Keratinocyte (primary cell): ENCODE measurements around the gene ZP4. TPM values are rescaled to one million over a fixed set of nuclear protein-coding genes. Genes with fewer than 3 reads are reported as not detected.

Source experiments
- DNase-seq: peaks from one replicate; pipeline ENCODE4 v3.0.0-alpha.2; 2011; ENCODE audit warnings: low read depth, missing footprints, low spot score
- FAIRE-seq: peaks from 2 replicates; lab custom pipeline; 2011; peaks lifted over from hg19 to GRCh38; lab: Jason Lieb, UNC
- H2AFZ ChIP-seq: 2 replicates; pipeline ENCODE4 v1.6.0; 2012; ENCODE audit warnings: low read length, control low read depth, inconsistent platforms; ENCODE audit not compliant: control insufficient read depth
- H3K27ac ChIP-seq: 2 replicates; pipeline ENCODE4 v1.5.1; 2011; ENCODE audit warnings: low read length; ENCODE audit not compliant: control insufficient read depth, insufficient read depth
- H3K27me3 ChIP-seq: 3 replicates; pipeline ENCODE4 v1.6.0; 2011; ENCODE audit warnings: low read length; ENCODE audit not compliant: control insufficient read depth, insufficient read depth; ENCODE audit errors: extremely low read depth
- H3K36me3 ChIP-seq, 2 experiments: 2 replicates in 1 of 2; 3 replicates in 1 of 2; pipeline ENCODE4 v1.5.1; 2011; ENCODE audit warnings: low read length in 2 of 2, mild to moderate bottlenecking in 1 of 2; ENCODE audit not compliant: control insufficient read depth in 2 of 2, insufficient read depth in 2 of 2; ENCODE audit errors: extremely low read depth in 1 of 2
- H3K4me1 ChIP-seq: 3 replicates; pipeline ENCODE4 v1.5.1; 2011; ENCODE audit warnings: low read length; ENCODE audit not compliant: control insufficient read depth, insufficient read depth; ENCODE audit errors: extremely low read depth
- H3K4me2 ChIP-seq: 3 replicates; pipeline ENCODE4 v1.6.0; 2011; ENCODE audit warnings: low read depth, low read length; ENCODE audit not compliant: control insufficient read depth, insufficient read depth; ENCODE audit errors: extremely low read depth
- H3K4me3 ChIP-seq, 3 experiments: fragments of 200-600 bp in 1 of 3; sonication (generic) in 1 of 3; 2 replicates in 2 of 3; 3 replicates in 1 of 3; pipeline ENCODE4 v1.5.1; 2011 to 2016; ENCODE audit warnings: low read length in 3 of 3, mild to moderate bottlenecking in 3 of 3, control low read depth in 2 of 3, inconsistent platforms in 1 of 3, low read depth in 1 of 3, mixed read lengths in 1 of 3, mixed run types in 1 of 3, moderate library complexity in 1 of 3; ENCODE audit not compliant: control insufficient read depth in 2 of 3, insufficient read depth in 2 of 3; ENCODE audit errors: extremely low read depth in 1 of 3
- H3K79me2 ChIP-seq: 2 replicates; pipeline ENCODE4 v1.6.0; 2012; ENCODE audit warnings: low read length; ENCODE audit not compliant: control insufficient read depth, insufficient read depth
- H3K9ac ChIP-seq: 3 replicates; pipeline ENCODE4 v1.6.0; 2011; ENCODE audit warnings: low read length; ENCODE audit not compliant: control insufficient read depth, insufficient read depth; ENCODE audit errors: extremely low read depth
- H3K9me1 ChIP-seq: 3 replicates; pipeline ENCODE4 v1.6.0; 2011; ENCODE audit warnings: low read length; ENCODE audit not compliant: control insufficient read depth, insufficient read depth; ENCODE audit errors: extremely low read depth
- H3K9me3 ChIP-seq: 2 replicates; pipeline ENCODE4 v1.5.1; 2012; ENCODE audit warnings: low read depth, low read length; ENCODE audit not compliant: control insufficient read depth
- H4K20me1 ChIP-seq: 3 replicates; pipeline ENCODE4 v1.6.0; 2011; ENCODE audit warnings: low read length; ENCODE audit not compliant: control insufficient read depth, insufficient read depth; ENCODE audit errors: extremely low read depth
- CTCF ChIP-seq, 3 experiments: IDR thresholded peaks in 1 of 3; conservative IDR thresholded peaks in 1 of 3; optimal IDR thresholded peaks in 1 of 3; 2 replicates in 2 of 3; 3 replicates in 1 of 3; pipeline versions ENCODE3 to v1.5.1; 2011; ENCODE audit warnings: low read length in 3 of 3, mild to moderate bottlenecking in 3 of 3, moderate library complexity in 2 of 3, control low read depth in 1 of 3, inconsistent platforms in 1 of 3; ENCODE audit not compliant: insufficient read depth in 2 of 3; ENCODE audit errors: extremely low read depth in 1 of 3
- EZH2 ChIP-seq: IDR thresholded peaks from one replicate; pipeline ENCODE4 v1.6.1; 2012; ENCODE audit warnings: inconsistent platforms, mild to moderate bottlenecking, low read length, moderate library complexity
- dilution Hi-C: fragments of 300-500 bp; cut with MboI; formaldehyde crosslinking; loops from one replicate; pipeline ENCODE4 v1.7.0; 2020; ENCODE audit warnings: low sequenced_read_pairs; ENCODE audit not compliant: extremely low pct_ligation_motif_present
- polyA plus RNA-seq, 5 experiments: library from polyadenylated mRNA; depleted of rRNA in 3 of 5; stranded (reverse) in 3 of 5; stranded (forward) in 1 of 5; unstranded in 1 of 5; fragments of >200 nt; gene quantifications; 1 replicate in 1 of 5; 2 replicates in 3 of 5; 3 replicates in 1 of 5; pipeline versions ENCODE4 v1.2.1 to v1.2.3, GENCODE V29; 2011 to 2012; ENCODE audit warnings: missing spikeins in 2 of 5, low read depth in 1 of 5, low replicate concordance in 1 of 5

Gene ZP4
- polyA plus RNA-seq, 1 donor (not counting 4 experiments of a cell fraction or from before 2014, with no cell fraction given), result 0.31 TPM

DNA sequence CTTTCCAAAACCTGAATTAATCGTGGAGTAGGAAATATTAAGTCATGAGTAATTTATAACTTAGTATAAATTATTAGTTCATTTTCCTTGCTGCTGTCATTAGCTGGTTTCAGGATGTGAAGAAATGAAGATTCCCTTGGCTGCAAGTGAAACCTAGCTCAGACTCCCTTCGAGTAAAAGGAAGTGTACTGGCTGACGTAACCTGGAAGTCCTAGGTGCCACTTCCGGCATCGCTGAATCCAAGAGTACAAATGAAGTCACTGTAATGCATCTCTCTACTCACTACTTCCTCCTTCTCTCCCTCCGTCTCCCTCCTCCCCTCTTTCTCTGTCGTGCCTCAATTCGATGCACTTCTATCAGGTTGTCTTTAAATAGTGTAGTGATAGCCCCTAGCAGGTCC, 28.8 kb downstream of the ZP4 start:
- DNase-seq (no peak), FAIRE-seq (no peak)
- H3K27me3 ChIP-seq, result no peaks in the 10 kb centered on the region
- dilution Hi-C loops, result no loop called here
- H3K27ac ChIP-seq, result no peak overlapping the region
- H2AFZ ChIP-seq, result no peak overlapping the region
- H3K9ac ChIP-seq, result no peak overlapping the region
- no peaks in the 10 kb centered on the region for H3K79me2 ChIP-seq
- no peaks in the 10 kb centered on the region for H3K9me1 ChIP-seq
- H4K20me1 ChIP-seq, result no peaks in the 10 kb centered on the region
- H3K4me3 ChIP-seq, result no peak overlapping the region
- no peaks in the 10 kb centered on the region for H3K36me3 ChIP-seq
- no peaks in the 10 kb centered on the region for H3K4me1 ChIP-seq
- no peak for TF ChIP-seq EZH2
- TF ChIP-seq CTCF (optimal IDR thresholded peaks at IDR 0.05 in 1 of 3, IDR thresholded peaks at IDR 0.05 in 1 of 3, conservative IDR thresholded peaks at IDR 0.05 in 1 of 3; ENCODE audit: extremely low read depth in 1 of 3, insufficient read depth in 2 of 3, low read length in 3 of 3), result no peak
- H3K9me3 ChIP-seq, result no peaks in the 10 kb centered on the region
- H3K4me2 ChIP-seq, result no peak overlapping the region

- FAIRE-seq, result no peak
- Histone ChIP-seq H3K36me3 (no peaks in the 10 kb centered on the region), H3K4me2 (no peak overlapping the region), H3K9ac (no peak overlapping the region), H2AFZ (no peak overlapping the region), H3K27ac (no peak overlapping the region), H3K27me3 (no peaks in the 10 kb centered on the region), H3K79me2 (no peaks in the 10 kb centered on the region), H3K4me3 (no peak overlapping the region), H4K20me1 (no peaks in the 10 kb centered on the region), H3K9me1 (no peaks in the 10 kb centered on the region), H3K9me3 (no peaks in the 10 kb centered on the region), H3K4me1 (no peaks in the 10 kb centered on the region)
- dilution Hi-C loops, result no loop called here
- no peak for DNase-seq
- TF ChIP-seq EZH2, result no peak
- no peak for TF ChIP-seq CTCF (optimal IDR thresholded peaks at IDR 0.05 in 1 of 3, IDR thresholded peaks at IDR 0.05 in 1 of 3, conservative IDR thresholded peaks at IDR 0.05 in 1 of 3; ENCODE audit: extremely low read depth in 1 of 3, insufficient read depth in 2 of 3, low read length in 3 of 3)
Observed at GRCh38 chr1:237858992-237859391, 31.7 kb downstream of the ZP4 start.
